Left ventricle myocardium inferior (tissue), 1 donor: Measurements from ENCODE around the gene ZRANB1. TPM values are rescaled to one million over a fixed set of nuclear protein-coding genes. Genes with fewer than 3 reads are reported as not detected.

Experiments
- DNase-seq: peaks from one replicate; pipeline ENCODE4 v3.0.0-alpha.2; 2020
- H3K27ac ChIP-seq: fragments of 200-600 bp; replicated peaks from 2 replicates; pipeline ENCODE4 v1.8.0; 2021
- H3K27me3 ChIP-seq: fragments of 200-600 bp; 2 replicates; pipeline ENCODE4 v1.8.0; 2021; ENCODE audit warnings: low read depth
- H3K36me3 ChIP-seq: fragments of 200-600 bp; 2 replicates; pipeline ENCODE4 v1.8.0; 2021
- H3K4me1 ChIP-seq: fragments of 200-600 bp; 2 replicates; pipeline ENCODE4 v1.8.0; 2021
- H3K4me3 ChIP-seq: fragments of 200-600 bp; 2 replicates; pipeline ENCODE4 v1.8.0; 2021; ENCODE audit warnings: mild to moderate bottlenecking, moderate library complexity
- H3K9me3 ChIP-seq: fragments of 200-600 bp; replicated peaks from 2 replicates; pipeline ENCODE4 v1.8.0; 2021
- intact Hi-C: fragments of 100-400 bp; cut with micrococcal nuclease; formaldehyde crosslinking; loops from one replicate; pipeline ENCODE4 v1.11.0; 2022
- total RNA-seq: library from RNA; stranded (reverse); fragmentation: NEBNext Ultra II Directional; extraction: Animal tissue kit (Norgen Biotek cat#: 25700); gene quantifications from one replicate; pipeline ENCODE4 v1.2.1, GENCODE V29; 2021
- TF ChIP-seq, protein P1 (sequence below): fragments of 200-600 bp; IDR thresholded peaks from 2 replicates; pipeline ENCODE4 v1.8.0; 2021; ENCODE audit warnings: antibody characterized with exemption, mild to moderate bottlenecking, borderline replicate concordance
- donor health status: DM: no; HTN: yes; CAD: no; lungs with severe emphysema.

The ZRANB1 gene
- total RNA-seq, 1 donor from 2014 or later = 25.3 TPM

DNA sequence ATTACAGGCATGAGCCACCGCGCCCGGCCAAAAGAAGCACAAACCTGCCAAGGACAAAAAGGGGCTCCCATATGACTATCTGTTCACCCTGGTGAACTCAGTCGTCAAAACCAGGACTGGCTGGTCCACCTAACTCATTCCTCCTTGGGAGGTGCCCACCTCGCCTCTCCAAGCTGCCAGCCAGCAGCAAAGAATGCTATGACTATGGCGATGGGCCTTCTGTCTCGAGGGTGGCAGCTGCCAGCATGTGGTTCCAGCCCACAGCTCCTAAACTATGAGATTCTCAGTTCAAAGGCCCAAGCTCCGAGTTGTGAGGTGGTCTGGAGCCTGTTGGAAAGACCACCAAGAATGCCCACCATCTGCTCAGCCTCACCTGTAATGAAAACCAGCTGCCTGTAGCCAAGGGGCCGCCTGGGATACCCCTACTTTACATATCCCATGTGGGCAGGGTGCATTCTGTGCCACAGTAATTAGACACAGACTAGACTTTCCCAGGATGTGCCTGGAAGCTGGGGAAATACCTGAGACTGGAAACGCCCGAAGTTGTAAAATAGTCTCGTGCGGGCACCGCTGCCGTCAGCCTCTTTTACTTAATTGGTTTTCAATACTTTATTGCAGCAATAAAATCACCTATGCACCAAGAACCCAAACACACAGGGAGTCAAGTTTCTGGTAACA, 71.1 kb downstream of the ZRANB1 start:
- no peak for DNase-seq
- Histone ChIP-seq H3K4me3 (no peak overlapping the region), H3K27me3 (no peaks in the 10 kb centered on the region), H3K36me3 (no peaks in the 10 kb centered on the region), H3K27ac (peak overlapping the region; percentile 84), H3K9me3 (no peaks in the 10 kb centered on the region), H3K4me1 (peaks cover 91% of the 10 kb centered on the region)
- intact Hi-C loops = no loop called here
- TF ChIP-seq, protein P1, sequence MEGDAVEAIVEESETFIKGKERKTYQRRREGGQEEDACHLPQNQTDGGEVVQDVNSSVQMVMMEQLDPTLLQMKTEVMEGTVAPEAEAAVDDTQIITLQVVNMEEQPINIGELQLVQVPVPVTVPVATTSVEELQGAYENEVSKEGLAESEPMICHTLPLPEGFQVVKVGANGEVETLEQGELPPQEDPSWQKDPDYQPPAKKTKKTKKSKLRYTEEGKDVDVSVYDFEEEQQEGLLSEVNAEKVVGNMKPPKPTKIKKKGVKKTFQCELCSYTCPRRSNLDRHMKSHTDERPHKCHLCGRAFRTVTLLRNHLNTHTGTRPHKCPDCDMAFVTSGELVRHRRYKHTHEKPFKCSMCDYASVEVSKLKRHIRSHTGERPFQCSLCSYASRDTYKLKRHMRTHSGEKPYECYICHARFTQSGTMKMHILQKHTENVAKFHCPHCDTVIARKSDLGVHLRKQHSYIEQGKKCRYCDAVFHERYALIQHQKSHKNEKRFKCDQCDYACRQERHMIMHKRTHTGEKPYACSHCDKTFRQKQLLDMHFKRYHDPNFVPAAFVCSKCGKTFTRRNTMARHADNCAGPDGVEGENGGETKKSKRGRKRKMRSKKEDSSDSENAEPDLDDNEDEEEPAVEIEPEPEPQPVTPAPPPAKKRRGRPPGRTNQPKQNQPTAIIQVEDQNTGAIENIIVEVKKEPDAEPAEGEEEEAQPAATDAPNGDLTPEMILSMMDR = no peak

DNA sequence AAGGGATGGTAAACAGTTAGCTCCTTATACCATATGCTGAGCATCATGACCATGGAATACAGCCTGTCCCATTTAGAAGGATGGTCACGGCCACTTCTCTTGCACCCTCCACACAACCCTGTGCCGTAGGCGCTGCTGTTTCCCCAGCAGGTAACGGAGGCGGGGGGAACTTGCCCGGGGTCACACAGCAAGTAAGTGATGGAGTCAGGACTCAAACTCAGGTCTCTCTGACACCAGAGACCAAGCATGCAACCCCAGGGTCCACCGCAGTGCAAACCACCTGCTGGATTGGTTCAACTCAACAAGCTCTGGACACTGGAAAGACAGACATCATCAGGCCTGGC, 71.6 kb downstream of the ZRANB1 start:
- no peaks in the 10 kb centered on the region for H3K9me3 ChIP-seq
- no peak overlapping the region for H3K4me3 ChIP-seq
- H3K36me3 ChIP-seq = no peaks in the 10 kb centered on the region
- intact Hi-C loops = no loop called here
- DNase-seq = peak; percentile 12
- TF ChIP-seq, protein P1 = no peak
- H3K27me3 ChIP-seq = no peaks in the 10 kb centered on the region
- peaks cover 92% of the 10 kb centered on the region for H3K4me1 ChIP-seq
- peak overlapping the region; percentile 84 for H3K27ac ChIP-seq

DNA sequence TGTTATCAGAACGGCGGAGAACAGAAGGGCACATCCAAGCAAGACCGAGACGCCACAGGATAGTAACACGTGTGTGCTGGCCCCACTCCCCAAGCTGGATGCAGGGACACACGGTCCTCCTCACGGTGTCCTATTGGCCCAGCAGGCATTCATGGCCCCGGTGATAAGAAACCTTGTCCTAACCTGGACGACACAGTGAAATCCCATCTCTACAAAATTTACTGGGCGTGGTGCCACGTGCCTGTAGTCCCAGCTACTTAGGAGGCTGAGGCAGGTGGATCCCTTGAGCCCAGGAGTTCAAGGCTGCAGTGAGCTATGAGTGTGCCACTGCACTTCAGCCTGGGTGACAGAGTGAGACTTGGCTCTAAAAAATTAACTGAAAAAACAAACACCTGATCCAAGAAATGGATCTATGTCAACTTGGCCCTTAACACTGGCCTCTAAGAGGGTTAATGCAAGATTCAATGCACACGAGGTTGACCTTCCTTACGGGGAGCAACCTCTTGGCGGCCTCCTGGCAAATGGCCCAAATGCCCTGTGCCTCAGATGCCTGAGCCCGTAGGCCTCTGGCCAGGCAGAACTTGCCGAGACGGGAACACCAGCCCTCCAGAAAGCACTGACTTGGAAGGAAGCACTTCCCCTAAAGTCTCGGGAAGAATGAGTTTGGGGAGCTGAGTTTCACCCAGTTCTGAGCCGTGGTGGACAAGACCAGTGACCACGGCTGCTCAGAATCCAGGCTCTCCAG, 72.3 kb downstream of the ZRANB1 start:
- intact Hi-C loops = no loop called here
- peak overlapping the region; percentile 81 for H3K27ac ChIP-seq
- DNase-seq = peak; percentile 60
- no peaks in the 10 kb centered on the region for H3K27me3 ChIP-seq
- TF ChIP-seq, protein P1 = no peak
- peaks cover under 1% of the 10 kb centered on the region for H3K9me3 ChIP-seq
- peaks cover 100% of the 10 kb centered on the region for H3K4me1 ChIP-seq
- H3K36me3 ChIP-seq = no peaks in the 10 kb centered on the region
- no peak overlapping the region for H3K4me3 ChIP-seq

GRCh38 chr10:125014836-125015355, 73.0 kb downstream of the ZRANB1 start:
- Histone ChIP-seq H3K36me3 (no peaks in the 10 kb centered on the region), H3K4me3 (no peak overlapping the region), H3K4me1 (peaks cover 100% of the 10 kb centered on the region), H3K27me3 (no peaks in the 10 kb centered on the region), H3K27ac (peak overlapping the region; percentile 81), H3K9me3 (peaks cover 6% of the 10 kb centered on the region)
- no peak for DNase-seq
- intact Hi-C loops = no loop called here
- TF ChIP-seq, protein P1 = no peak

DNA sequence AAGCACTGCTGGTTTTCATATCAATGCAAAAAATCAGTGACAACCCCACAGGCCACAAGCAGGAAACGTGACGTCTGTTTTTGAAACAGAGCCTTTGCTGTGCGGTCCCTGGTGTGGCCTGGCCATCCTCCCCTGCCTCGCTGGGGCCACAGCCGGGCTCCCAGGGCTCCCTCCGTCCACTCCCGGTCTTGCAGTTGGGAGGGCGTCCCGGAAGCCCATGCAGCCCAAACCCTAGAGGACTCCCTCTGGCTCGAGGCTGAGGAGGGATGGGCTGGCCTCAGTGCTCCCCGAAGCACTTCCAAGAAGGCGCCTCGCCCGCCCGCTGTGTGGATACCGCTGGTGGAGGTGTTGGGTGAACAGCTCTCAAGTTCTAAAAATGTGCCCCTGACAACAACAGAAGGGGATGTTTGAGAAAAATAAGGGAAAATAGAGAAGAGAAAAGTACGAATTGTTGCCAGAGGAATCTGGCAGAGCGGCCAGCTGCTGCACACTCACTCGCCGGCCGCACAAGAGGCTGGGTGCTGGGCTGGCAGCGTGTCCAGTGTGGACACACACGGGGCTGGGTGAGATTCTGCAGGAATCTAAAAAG, 73.5 kb downstream of the ZRANB1 start:
- H3K4me3 ChIP-seq = peak overlapping the region; percentile 22
- peak overlapping the region; percentile 81 for H3K27ac ChIP-seq
- peaks cover 100% of the 10 kb centered on the region for H3K4me1 ChIP-seq
- H3K36me3 ChIP-seq = no peaks in the 10 kb centered on the region
- no peaks in the 10 kb centered on the region for H3K27me3 ChIP-seq
- TF ChIP-seq, protein P1 = no peak
- peaks cover 6% of the 10 kb centered on the region for H3K9me3 ChIP-seq
- intact Hi-C loops = no loop called here
- peak; percentile 56 for DNase-seq
